ENCODE data around the gene PLEKHA7.

Gene PLEKHA7

GRCh38 chr11:16804104-16804947 is 209.9 kb downstream of the PLEKHA7 start:
- no peak for TF ChIP-seq CTCF (IDR thresholded peaks at IDR 0.05; ENCODE audit: insufficient read depth, missing control alignments)
- no peak for FAIRE-seq
- no peak for DNase-seq (ENCODE audit: insufficient read length, low spot score)

DNA sequence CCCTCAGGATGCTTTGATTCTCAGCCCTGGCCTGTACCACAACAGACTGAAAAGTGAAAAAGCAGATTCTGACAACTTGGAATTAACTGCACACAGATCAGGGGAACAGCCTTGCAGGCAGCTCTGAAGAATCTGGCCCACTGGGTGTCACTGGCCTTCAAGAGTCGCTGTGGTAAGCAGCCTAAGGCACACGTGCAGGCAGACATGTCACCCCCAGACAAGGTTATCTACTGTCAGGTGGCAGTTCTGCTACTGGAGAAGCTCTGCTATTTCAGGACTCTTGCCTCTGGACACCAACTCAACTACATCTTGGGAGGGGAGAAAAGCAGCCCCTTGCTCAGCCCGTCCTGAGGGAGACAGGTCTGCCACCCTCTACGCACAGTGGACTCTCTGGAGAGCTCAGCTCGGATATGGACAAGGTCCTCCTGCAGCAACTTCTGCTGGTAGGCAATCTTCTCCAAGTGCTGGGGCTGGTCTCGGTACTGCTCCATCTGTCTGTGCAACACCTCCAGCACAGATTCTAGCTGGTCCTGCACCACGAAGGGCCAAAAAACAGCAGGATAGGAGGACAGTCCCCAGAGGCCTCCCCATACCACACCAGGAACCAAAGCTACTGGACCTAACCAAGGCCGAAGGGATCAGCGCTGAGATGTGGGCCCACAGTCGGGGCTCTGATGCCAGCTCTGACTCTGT is 212.8 kb downstream of the PLEKHA7 start:
- FAIRE-seq (no peak), DNase-seq (ENCODE audit: insufficient read length, low spot score) (no peak)
- TF ChIP-seq CTCF (IDR thresholded peaks at IDR 0.05; ENCODE audit: insufficient read depth, missing control alignments) = no peak

DNA sequence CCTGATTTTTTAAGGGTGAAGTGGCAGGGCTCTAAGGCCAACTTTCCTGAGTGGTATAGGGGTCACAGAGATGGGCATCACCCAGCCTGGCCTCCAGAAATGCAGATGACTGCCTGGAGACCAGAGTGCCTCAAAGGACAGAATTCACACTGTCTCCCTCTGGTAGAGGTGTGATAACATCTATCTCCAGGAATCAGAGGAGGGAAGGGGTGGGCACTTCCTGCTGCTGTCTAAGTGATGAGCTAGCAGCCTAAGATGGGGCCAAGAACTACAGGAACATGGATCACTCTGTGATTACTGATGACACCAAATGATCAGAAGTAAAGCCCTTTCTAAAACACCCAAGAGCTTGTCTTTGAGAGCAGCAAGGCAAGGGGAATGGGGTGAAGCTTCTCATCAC is 213.8 kb downstream of the PLEKHA7 start:
- FAIRE-seq = no peak
- TF ChIP-seq CTCF (IDR thresholded peaks at IDR 0.05; ENCODE audit: insufficient read depth, missing control alignments) = no peak
- no peak for DNase-seq (ENCODE audit: insufficient read length, low spot score)

GRCh38 chr11:16799890-16800289 is 214.3 kb downstream of the PLEKHA7 start:
- DNase-seq (ENCODE audit: insufficient read length, low spot score) = no peak
- no peak for FAIRE-seq
- TF ChIP-seq CTCF (IDR thresholded peaks at IDR 0.05; ENCODE audit: insufficient read depth, missing control alignments) = no peak

DNA sequence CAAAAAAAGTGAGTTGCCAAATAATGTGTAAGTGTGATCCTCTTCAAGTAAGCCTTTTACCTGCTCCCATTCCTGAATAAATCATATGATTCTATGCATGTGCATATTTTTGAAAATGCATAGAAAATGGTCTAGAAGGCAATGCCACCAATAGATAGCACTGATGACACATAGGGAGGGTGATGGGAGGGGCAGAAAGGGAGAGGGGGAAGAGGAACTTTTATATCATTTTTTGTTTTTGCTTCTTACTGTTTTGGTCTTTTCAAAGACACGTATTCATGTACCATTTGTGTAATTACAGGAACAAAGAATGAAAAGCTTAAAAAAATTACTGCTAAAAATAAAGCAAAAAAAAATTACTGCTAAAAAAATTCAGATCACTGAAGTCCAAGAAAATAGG is 215.0 kb downstream of the PLEKHA7 start:
- no peak for FAIRE-seq
- no peak for DNase-seq (ENCODE audit: insufficient read length, low spot score)

DNA sequence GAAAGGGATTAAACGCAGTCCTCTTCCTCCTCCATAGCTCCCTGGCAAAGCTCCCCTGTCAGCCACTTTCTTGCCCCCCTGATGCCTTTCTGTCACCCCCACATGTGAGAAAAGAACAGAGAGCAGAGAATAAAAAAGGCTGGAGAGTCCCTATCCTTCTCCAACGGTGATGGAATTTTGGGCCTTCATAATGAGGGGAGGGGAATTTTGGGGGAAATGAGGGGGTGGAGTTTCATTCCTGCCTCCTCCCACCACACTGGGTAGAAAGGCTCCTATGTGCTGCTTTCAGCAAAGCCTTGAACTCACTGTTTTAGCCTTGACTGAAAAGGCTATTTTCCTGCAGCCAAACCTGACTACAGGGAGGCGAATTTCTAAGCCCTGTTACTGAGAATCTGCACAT is 216.4 kb downstream of the PLEKHA7 start:
- no peak for TF ChIP-seq CTCF (IDR thresholded peaks at IDR 0.05; ENCODE audit: insufficient read depth, missing control alignments)

More for the DNA sequence above, 215.0 kb downstream of the PLEKHA7 start:
- no peak for TF ChIP-seq CTCF (IDR thresholded peaks at IDR 0.05; ENCODE audit: insufficient read depth, missing control alignments)

GRCh38 chr11:16796311-16796710 is 217.9 kb downstream of the PLEKHA7 start:
- FAIRE-seq = no peak

More for the DNA sequence above, 216.4 kb downstream of the PLEKHA7 start:
- DNase-seq (ENCODE audit: insufficient read length, low spot score) (no peak), FAIRE-seq (no peak)

More at GRCh38 chr11:16796311-16796710, 217.9 kb downstream of the PLEKHA7 start:
- TF ChIP-seq CTCF (IDR thresholded peaks at IDR 0.05; ENCODE audit: insufficient read depth, missing control alignments) = no peak
- DNase-seq (ENCODE audit: insufficient read length, low spot score) = no peak
